ENCODE results near the gene PTPN3. TPM values are rescaled to one million over a fixed set of nuclear protein-coding genes. Genes with fewer than 3 reads are reported as not detected.

The PTPN3 gene
- total RNA-seq, 3 donors from 2014 or later, result 13.2 to 30.3 (median 25.8) TPM

- Histone ChIP-seq H3K36me3 (ENCODE audit: low read depth) (no peaks in the 10 kb centered on the region), H3K9me3 (no peaks in the 10 kb centered on the region), H3K4me1 (ENCODE audit: low read depth) (no peaks in the 10 kb centered on the region), H3K4me3 (no peak overlapping the region)
- TF ChIP-seq, protein P1, sequence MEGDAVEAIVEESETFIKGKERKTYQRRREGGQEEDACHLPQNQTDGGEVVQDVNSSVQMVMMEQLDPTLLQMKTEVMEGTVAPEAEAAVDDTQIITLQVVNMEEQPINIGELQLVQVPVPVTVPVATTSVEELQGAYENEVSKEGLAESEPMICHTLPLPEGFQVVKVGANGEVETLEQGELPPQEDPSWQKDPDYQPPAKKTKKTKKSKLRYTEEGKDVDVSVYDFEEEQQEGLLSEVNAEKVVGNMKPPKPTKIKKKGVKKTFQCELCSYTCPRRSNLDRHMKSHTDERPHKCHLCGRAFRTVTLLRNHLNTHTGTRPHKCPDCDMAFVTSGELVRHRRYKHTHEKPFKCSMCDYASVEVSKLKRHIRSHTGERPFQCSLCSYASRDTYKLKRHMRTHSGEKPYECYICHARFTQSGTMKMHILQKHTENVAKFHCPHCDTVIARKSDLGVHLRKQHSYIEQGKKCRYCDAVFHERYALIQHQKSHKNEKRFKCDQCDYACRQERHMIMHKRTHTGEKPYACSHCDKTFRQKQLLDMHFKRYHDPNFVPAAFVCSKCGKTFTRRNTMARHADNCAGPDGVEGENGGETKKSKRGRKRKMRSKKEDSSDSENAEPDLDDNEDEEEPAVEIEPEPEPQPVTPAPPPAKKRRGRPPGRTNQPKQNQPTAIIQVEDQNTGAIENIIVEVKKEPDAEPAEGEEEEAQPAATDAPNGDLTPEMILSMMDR (IDR thresholded peaks at IDR 0.05), result no peak
- intact Hi-C loops (cut with DNase I, micrococcal nuclease), result no loop called here
- DNase-seq (no peak), ATAC-seq (no peak)
Observed at GRCh38 chr9:109354190-109354589, 143.9 kb downstream of the PTPN3 start.

DNA sequence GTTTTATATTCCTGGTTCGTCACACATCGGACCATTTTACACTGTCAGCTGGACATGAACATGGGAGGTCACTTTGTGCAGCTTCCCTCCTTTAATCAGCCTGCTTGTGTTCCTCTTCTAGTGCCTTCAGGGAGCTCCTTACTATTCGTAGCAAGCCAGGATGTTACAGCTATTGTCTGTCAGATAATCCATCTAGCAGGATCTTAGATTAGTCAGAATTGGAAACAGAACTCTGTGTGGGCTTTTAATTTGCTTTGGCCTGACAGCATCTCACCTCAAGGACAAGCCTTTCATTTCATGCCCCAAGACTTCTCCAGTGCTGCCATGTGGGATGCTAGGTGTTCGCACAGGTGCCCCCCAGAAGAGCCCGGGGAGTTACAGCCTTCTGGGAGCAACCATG is 147.1 kb downstream of the PTPN3 start:
- TF ChIP-seq, protein P1 (IDR thresholded peaks at IDR 0.05), result no peak
- no peak for ATAC-seq
- H3K36me3 ChIP-seq (ENCODE audit: low read depth), result no peaks in the 10 kb centered on the region

GRCh38 chr9:109349421-109349846 is 148.7 kb downstream of the PTPN3 start:
- intact Hi-C loops (cut with DNase I, micrococcal nuclease), result no loop called here
- peaks cover 4% of the 10 kb centered on the region for H3K4me1 ChIP-seq (ENCODE audit: low read depth)
- TF ChIP-seq, protein P1 (IDR thresholded peaks at IDR 0.05), result no peak
- H3K36me3 ChIP-seq (ENCODE audit: low read depth), result no peaks in the 10 kb centered on the region
- no peak overlapping the region for H3K4me3 ChIP-seq
- ATAC-seq (no peak), DNase-seq (no peak)
- H3K9me3 ChIP-seq, result no peaks in the 10 kb centered on the region

More for the DNA sequence above, 147.1 kb downstream of the PTPN3 start:
- Histone ChIP-seq H3K4me3 (no peak overlapping the region), H3K4me1 (ENCODE audit: low read depth) (no peaks in the 10 kb centered on the region), H3K9me3 (no peaks in the 10 kb centered on the region)
- DNase-seq, result no peak
- intact Hi-C loops (cut with DNase I, micrococcal nuclease), result no loop called here

DNA sequence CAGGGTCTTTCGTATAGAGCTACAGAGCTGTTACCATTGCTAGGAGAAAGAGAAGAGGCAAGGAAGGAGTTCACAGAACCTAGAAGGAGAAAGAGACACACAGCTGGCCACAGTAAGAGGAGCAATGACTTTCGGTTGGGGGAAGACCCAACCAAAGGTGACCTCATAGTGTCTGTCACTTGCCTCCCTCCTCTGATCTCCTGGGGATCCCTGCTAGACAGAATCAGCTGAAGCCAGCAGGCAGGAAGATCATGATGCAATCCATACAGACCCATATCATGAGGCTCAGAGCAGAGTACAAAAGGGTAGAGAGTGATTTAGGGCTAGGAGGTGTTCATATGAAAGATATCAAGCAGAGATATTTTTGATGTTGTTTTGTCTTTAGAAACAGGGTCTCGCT is 151.2 kb downstream of the PTPN3 start:
- ATAC-seq, result no peak
- no peak overlapping the region for H3K4me3 ChIP-seq
- H3K36me3 ChIP-seq (ENCODE audit: low read depth), result no peaks in the 10 kb centered on the region
- no peak for DNase-seq
- intact Hi-C loops (cut with DNase I, micrococcal nuclease), result no loop called here
- TF ChIP-seq, protein P1 (IDR thresholded peaks at IDR 0.05), result no peak
- H3K9me3 ChIP-seq, result no peaks in the 10 kb centered on the region
- peaks cover 8% of the 10 kb centered on the region for H3K4me1 ChIP-seq (ENCODE audit: low read depth)

GRCh38 chr9:109344866-109345265 is 153.2 kb downstream of the PTPN3 start:
- H3K9me3 ChIP-seq, result no peaks in the 10 kb centered on the region
- DNase-seq, result no peak

More at GRCh38 chr9:109344866-109345265, 153.2 kb downstream of the PTPN3 start:
- TF ChIP-seq, protein P1 (IDR thresholded peaks at IDR 0.05), result no peak
- Histone ChIP-seq H3K4me3 (no peak overlapping the region), H3K4me1 (ENCODE audit: low read depth) (peaks cover 8% of the 10 kb centered on the region), H3K36me3 (ENCODE audit: low read depth) (no peaks in the 10 kb centered on the region)
- no peak for ATAC-seq
- intact Hi-C loops (cut with DNase I, micrococcal nuclease), result no loop called here
